Ramos (cell line): ENCODE data around the gene NUMA1.

Experiments
- in situ Hi-C: fragments of 300-500 bp; cut with MboI; formaldehyde crosslinking; loops from one replicate; pipeline ENCODE4 v1.14.3; 2022; ENCODE audit warnings: low sequenced_read_pairs; ENCODE audit not compliant: unreplicated experiment

NUMA1 gene

GRCh38 chr11:71986131-71986530 lies 94.2 kb downstream of the NUMA1 start:
- in situ Hi-C loops, result loop anchor here (25.0 kb wide), 1 partner anchor 426 kb away; no protein-coding TSS in a partner anchor

GRCh38 chr11:71979602-71980001 lies 100.7 kb downstream of the NUMA1 start:
- in situ Hi-C loops, result loop anchor here (25.0 kb wide), 1 partner anchor 433 kb away; no protein-coding TSS in a partner anchor

DNA sequence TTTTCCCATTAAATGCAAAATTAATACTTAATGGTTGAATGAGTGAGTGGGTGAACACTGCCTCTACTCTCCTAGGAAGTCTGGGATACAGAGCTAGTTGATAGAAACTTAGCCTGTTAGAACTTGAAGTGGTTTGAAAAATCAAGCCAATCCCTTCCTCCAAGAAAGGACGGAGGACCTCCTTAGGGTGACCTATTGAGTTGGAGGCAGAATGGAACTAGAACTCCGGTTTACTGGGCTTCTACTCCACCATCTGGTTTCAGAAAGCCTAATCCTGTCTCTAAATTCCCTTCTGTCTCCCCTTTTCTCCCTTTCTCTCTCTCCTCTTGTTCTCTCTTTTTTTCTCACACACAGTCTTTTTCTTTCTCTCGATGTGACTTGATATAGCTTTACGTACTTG lies 101.2 kb downstream of the NUMA1 start:
- in situ Hi-C loops, result loop anchor here (25.0 kb wide), 1 partner anchor 433 kb away; no protein-coding TSS in a partner anchor

- in situ Hi-C loops, result loop anchor here (25.0 kb wide), 1 partner anchor 434 kb away; no protein-coding TSS in a partner anchor
These were observed 102.5 kb downstream of the NUMA1 start for GRCh38 chr11:71977743-71978418.

DNA sequence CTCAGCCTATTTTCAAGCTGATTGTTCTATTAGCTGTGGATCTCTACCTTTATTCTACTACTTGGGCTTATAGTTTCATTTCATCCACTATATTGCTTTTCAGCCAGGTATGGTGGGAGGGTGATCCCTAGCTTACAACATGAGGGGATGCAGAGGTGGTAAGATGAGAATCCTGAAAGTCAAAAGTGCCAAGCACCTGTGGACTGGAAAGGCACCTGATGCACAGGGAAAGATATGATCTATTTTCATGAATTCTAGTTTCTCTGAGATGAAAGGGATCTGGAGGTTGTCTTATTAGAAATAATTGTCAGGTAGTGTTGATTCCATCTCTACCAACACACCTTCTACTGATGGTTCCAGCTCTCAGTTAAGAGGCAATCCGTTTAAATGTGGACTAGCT lies 103.3 kb downstream of the NUMA1 start:
- in situ Hi-C loops, result loop anchor here (25.0 kb wide), 1 partner anchor 435 kb away; no protein-coding TSS in a partner anchor

GRCh38 chr11:71976551-71976950 lies 103.8 kb downstream of the NUMA1 start:
- in situ Hi-C loops, result loop anchor here (25.0 kb wide), 1 partner anchor 436 kb away; no protein-coding TSS in a partner anchor

- in situ Hi-C loops, result no loop called here
These were observed 108.7 kb downstream of the NUMA1 start for GRCh38 chr11:71971680-71972079.

GRCh38 chr11:71964641-71965040 lies 115.7 kb downstream of the NUMA1 start:
- in situ Hi-C loops, result no loop called here

DNA sequence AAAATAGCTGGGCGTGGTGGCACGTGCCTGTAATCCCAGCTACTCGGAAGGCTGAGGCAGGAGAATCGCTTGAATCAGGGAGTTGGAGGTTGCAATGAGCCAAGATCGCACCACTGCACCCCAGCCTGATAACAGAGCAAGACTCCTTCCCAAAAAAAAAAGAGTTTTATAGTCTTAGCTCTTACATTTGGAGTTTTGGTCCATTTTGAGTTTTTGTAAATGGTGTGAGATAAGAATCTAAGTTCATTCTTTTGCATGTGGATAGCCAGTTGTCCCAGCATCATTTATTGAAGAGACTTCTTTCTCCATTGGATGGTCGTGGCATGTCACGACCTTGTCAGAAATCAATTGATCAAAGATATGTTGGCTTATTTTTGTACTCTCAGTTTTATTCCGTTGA lies 116.9 kb downstream of the NUMA1 start:
- in situ Hi-C loops, result no loop called here

DNA sequence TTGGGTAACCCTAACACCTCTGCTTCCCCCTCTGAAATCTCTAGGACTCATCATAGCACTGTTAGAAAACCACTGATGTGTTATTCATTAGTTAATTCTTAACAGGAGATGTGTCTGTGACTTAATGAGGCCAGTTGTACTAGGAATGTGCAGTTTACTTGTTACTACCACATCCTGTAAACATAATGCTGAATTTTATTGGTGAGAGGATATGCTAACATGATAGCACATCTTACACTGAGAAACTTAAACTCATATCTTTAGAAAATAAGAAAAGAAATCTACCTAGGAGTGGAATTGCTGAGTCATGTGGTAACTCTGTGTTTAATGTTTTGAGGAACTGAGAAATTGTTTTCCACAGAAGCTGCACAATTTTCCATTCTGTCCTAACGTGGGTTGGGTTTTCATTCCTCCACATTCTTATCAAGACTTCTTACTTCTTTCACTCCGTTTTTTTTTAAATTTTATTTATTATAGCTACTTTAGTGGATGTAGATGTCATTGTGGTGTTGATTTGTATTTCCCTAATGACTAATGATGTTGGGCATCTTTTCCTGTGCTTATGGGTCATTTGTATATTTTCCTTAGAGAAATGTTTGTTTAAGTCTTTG lies 117.8 kb downstream of the NUMA1 start:
- in situ Hi-C loops, result no loop called here

DNA sequence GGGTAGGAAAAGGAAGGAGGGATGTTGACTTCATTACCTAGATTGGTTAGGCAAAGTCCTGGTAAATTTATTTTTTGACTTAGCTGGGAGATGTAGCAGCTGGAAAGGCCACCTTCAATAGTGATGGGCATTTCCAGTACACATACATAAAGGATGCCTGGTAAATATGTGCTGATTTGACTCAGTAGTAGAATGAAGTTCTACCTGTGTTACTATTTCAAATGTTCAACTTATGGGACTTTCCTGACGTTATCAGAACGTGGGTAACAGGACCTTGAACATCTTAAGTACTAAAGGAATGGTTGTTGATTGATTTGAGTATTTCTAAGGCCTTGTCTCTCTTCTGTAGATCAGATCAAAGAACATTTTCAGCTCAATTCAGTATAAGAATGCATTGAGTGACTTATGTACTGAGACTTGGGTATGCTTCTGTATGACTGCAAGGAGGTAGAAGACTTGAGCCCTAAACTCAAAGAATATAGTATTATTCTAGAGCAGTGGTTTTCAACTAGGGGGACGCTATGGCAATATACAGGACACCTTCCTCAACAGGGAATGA lies 124.4 kb downstream of the NUMA1 start:
- in situ Hi-C loops, result no loop called here
